HK-2 (cell line): ENCODE data around the gene ARL2BP.

Source experiments
- DNase-seq: peaks from one replicate; pipeline ENCODE4 v3.0.0-alpha.2; 2018; ENCODE audit not compliant: unreplicated experiment

Gene ARL2BP

DNA sequence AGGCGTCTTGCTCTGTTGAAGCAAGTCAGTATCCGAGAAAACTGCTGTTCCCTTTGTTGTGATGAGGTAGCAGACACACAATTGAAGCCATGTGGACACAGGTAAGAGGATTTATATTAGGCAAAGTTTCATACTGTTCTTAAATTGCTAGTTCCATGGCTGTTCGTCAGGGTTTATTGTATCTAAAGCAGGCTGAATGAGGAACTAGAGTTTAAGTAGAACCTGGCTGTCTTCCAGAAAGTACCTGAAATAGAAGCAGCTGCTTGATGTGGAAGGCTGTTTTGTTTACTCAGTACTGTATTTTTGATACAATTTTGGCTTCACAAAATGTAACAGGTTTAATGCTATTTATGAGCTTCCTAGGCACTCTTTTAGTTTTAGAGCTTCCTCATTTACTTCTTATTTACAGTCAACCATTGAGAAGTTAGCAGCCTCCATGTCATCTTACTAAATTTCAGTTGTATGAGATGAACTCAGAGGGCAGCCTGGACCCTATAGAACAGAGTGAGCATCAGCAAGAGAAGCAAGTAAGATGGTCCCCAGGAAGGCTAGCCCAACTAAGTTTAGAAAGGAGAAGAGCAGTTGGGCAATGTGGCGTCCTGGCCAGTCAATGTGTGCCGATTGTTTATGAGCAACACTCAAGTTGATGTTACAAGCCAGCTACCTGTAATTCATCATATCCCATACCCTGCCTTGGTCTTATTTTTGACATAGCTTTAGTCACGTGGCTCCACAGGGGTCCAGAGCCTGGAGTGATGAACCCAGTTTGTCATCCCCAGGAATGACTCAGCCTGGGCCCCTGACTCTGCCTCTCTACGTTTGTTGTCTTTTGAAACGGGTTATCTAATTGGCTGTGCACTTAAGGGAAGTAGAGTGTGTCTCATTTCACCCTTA is 9.7 kb upstream of the ARL2BP start:
- peak; percentile 19 for DNase-seq

- no peak for DNase-seq
Observed at GRCh38 chr16:57236022-57236350, 9.1 kb upstream of the ARL2BP start.

- DNase-seq, result no peak
Observed at GRCh38 chr16:57238682-57239081, 6.4 kb upstream of the ARL2BP start.

GRCh38 chr16:57239107-57239506 is 6.0 kb upstream of the ARL2BP start:
- no peak for DNase-seq

- no peak for DNase-seq
Observed at GRCh38 chr16:57240851-57241250, 4.2 kb upstream of the ARL2BP start.

DNA sequence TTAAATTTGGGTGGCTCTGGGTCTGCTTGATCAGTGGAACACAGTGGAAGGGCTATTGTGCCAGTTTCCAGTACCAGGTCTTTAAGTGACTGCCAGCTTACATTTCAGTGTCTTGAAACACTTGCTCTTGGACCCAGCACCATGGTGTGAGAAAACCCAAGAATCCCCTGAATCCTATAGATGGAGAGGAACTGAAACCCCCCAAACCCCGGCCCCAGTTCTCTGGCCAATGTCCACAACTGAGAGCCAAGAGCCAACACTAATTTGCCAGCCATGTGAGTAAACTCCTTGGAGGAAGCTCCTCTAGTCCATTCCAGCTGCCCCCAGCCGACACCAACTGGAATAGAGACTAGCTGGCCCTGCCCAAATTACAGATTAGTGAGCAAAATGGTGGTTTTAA is 2.4 kb upstream of the ARL2BP start:
- no peak for DNase-seq

GRCh38 chr16:57244463-57244766 is 644 bp upstream of the ARL2BP start:
- DNase-seq, result no peak

DNA sequence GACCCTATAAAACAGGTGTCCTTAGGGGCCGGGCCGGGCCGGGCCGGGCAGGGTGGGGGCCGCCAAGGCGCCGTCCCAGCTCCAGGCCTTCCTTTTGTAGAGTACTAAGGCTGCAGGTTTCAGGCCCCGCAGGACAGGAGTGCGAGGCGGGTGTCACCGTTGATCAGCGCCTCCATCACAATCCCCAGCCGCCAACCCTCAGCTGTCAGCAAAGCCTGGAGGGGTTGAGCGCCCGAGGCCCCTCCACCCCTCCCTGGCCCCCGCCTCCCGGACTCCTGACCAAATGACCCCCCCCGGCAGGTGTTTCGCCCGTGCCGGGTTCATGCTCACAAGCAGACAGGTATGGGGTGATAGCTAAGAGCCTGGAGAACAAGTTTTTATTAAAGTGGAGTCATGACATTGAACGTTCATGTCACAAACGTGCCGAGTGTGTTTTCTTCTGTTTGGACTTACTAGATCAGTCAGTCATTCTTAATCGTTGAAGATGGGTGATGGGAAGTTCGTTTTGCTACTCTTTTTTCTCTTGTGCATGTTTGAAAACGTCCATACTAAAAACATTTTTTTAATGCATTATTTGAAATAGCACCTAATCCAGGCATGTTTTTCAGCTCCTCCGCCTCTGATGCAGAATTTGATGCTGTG is 534 bp downstream of the ARL2BP start:
- DNase-seq, result no peak

- DNase-seq, result no peak
Observed at GRCh38 chr16:57251352-57251751, 6.3 kb downstream of the ARL2BP start.

DNA sequence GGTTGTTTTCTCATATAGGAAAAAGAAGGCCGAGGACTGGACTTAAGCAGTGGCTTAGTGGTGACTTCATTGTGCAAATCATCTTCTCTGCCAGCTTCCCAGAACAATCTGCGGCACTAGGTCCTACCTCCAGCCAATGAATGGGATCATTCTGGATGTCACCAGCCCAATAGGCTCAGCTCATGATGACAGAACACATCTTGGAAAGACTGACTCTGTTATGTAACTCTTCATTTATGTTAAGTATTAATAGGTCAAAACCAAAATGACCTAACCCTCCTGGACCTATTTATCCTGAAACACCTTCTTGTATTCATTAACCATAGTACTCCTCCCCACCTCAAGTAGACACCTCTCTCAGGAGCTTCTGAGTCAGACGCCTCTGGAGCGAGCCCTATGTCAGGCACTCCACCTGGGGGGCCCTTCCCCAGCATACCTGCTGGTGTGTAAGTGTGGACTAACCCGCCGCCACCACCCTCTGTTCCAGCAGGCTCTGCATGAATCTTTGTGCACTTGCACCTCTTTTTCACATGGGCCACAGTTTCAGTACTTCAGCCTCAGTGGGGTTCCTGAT is 7.2 kb downstream of the ARL2BP start:
- peak; percentile 35 for DNase-seq

DNA sequence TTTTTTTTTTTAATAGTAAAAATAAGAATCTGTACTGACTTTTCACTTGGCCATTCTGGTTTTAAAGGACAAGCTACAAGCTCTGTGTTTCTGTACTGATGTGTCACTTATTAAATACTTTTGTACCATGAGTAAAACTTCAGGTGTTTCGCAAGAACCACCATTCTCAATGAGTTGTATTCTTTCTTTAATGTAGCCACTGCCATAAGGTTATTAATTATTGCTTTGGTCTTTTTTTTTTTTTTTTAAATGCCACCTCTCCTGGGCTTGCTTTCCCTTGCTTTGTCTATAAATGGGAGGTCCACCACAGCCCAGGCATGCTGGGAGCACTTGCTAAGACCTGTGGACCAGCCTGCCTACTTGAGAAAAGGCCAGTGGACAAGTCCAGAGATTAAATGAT is 8.4 kb downstream of the ARL2BP start:
- no peak for DNase-seq

DNA sequence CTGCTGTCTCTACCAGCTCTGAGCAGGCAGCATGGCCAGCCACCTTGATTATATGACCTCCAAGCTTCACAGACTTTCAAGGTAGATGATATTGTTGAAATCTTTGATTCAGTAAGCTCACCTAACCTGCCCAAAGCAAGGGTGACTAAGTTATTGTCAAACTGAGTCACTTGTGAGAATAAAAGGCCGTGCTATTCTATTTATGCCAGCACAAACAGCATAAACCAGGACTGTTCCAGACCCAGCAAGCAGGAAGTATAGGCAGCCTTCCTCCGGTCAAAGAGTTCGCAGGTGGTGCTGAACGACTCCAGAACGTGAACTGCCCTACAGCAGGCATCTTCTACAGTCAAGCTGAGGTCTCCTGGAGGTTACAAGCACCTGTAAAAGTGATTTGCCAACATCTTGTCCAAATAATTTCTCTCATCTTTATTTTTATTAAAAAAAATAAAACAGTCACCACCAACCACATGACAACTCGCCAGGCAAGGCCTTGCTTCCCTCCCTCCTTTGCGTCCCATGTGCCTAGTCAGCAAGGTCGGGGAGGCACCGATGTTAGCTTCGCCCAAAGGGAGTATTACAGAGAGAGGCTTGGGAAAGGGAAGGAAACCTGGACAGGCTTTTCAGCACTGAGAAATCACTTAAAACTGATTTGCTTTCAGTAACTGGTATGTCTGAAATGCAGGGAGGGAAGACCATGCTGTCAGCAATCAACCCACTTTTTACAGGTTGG is 10.8 kb downstream of the ARL2BP start:
- DNase-seq, result no peak

DNA sequence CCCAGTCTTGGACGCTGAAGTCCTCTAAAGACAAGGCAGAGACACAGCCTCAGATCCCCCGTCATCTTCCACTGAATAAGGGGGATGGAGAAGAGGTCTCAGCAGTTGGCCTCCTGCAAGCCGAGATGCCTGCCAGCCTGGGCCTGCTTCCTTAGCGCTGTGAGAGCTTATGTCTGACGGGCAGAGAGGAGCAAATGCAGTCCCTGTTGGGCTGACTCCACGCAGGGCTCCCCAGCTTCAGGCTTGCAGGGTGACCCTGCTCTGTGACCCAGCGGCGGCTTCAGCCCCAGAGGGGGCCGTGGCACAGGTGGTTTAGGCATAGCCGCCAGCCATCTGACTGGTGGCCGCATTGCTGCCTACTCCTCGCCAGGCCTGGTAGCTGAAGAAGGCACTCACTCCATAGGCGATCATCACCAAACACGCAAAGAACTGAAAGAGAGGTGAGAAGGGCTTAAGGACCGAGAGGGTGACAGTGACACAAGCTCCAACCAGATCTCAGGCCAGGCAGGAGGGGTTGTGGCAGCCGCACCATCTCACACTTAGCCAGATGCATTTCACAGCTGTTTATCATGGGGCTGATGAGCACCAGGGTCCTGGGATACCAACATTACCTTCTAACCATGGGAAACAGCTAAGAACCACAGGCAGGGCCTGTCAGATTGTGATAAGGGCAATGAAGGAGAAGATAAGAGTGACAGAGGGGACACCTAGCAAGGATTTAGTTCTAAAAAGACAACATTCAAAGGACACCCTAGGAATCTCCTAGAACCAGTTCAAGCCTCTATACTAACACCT is 11.7 kb downstream of the ARL2BP start:
- no peak for DNase-seq

DNA sequence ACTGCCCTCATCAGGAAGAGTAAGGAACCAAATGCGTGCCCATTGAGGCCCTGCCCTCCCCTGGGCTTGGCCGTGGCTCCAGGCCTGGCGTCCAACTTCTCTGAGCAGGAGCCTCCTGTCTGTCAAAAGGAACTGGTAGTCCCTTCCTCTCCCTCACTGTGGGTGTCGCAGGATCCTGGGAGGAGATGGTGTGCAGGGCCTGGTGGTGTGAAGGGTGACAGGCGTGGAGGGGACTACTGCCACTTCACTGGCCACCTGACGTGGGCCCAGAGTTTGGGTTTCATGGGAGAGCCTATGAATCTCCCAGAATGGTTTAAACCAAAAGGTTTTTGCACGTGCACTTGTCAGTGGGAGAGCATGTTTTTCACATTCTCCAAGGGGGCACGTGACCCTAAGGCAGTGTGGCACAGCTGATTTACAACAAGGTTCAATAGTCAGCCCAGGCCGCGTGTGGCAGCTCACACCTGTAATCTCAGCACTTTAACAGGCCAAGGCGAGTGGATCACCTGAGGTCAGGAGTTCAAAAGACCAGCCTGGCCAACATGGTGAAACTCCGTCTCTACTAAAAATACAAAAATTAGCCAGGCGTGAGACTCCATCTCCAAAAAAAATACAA is 12.5 kb downstream of the ARL2BP start:
- DNase-seq, result no peak

DNA sequence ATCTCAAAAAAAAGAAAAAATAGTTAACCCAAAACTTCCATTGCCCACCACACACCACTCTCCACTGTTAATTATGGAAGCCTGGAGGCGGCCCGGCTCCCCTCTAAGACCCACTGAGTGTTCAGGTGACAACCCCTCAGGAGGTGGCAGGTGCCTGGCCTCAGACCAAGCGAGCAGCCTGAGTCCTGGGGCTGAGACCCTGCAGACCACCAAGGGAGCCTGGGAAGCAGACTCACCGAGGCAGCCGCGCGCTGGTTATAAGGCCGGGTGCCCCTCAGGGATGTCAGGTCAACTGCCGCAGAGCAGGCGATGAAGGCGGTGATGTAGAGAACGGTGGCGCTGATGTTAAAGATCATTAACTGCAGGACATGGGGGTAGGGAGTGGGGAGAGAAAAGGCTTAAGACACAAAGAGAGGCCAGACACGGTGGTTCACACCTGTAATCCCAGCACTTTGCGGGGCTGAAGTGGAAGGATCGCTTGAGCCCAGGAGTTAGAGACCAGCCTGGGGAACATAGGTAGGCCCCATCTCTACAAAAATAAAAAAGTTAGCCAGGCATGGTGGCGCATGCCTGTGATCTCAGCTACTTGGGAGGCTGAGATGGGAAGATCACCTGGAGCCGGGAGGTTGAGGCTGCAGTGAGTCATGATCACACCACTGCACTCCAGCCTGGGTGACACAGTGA is 13.3 kb downstream of the ARL2BP start:
- DNase-seq, result no peak

DNA sequence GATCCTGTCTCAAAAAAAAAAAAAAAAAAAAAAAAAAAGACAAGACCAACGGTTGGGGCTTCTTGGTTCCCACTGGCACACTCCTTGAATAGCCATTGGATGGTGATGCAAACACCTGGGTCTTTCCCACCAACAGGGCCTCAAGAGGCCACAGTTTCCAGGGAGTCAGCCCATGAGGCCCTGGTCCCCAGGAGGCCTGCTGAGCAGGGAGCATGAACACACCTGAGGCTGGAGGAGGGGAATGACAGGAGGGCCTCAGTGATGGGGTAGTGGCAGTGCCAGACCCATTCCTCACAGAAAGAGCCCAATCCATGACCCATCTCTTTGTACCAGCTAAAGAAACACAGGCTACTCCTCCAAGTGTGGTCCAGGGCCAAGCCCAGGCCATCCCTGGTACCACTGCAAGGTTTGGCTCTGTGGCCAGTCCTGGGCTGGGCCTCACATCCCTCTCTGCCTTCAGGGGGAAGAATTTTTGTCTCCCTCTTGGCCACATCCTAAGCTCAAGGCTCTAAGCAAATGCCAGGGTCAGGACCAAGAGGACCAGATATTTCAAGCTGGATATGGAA is 13.9 kb downstream of the ARL2BP start:
- DNase-seq, result no peak

DNA sequence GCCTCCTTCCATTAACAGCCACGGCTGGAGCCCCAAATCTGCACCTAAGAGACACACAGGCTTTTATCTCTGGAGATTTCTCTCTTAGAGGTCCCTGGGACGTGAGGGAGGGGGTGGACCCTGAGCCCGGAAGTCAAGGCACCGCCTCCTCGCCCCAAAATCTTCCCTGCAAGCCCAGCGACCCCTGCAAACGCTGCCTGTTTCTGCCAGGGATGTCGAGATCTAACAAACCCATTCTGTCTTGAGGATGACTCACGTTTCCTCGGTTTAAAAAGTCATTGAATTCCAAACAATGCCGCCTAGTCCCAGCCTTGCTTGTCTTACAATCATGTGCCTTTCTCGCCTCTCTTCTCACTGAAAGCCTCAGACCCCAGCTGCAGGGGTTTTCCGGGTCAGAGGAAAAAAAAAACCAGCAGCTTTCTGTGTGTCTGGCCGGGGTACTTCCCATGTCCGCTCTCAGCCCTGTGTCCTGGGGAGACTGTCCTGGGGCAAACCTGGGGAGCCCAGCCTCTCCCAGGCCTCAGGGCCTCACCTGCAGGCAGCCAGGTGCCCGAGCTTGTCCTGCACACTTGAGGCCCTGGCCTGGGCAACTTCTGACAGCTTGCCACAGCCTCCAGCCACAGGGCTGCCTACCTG is 15.4 kb downstream of the ARL2BP start:
- DNase-seq, result peak; percentile 44

GRCh38 chr16:57261806-57262205 is 16.7 kb downstream of the ARL2BP start:
- no peak for DNase-seq

DNA sequence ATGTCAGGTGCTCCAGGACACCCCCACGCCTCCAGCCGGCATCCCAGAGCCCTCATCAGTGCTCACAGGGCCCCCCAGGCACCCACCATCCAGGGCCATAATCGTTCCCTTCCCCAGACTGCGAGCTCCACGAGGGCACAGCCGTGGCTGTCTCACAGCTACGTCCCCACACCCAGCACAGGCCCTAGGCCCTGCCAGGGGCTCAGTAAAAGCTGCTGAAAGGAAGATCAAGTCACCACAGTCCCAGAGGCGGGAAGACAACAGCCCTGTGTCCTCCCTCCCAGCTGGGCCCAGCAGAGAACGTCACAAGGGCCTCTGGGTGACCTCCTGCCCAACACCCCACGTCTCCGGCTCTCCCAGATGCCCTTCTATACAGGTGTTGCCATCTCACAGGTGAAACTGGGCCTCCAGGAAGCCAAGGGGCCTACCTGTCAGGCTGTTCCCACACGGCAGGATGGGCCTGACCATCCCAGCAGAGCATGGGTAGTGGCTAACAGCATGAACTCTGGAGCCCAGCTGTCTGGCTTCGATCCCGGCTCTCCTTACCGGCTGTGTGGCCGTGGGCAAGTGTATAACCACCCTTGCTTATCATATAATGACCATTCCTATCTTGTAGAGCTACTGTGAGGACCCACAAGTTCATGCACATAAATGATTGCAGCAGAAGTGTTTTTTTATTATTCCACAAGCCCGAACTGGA is 17.9 kb downstream of the ARL2BP start:
- no peak for DNase-seq
